SU-DHL-6 (cell line): ENCODE data around the gene FARS2.

Source experiments
- H2AFZ ChIP-seq: fragments of 200-600 bp; sonication (generic); 2 replicates; pipeline ENCODE4 v1.6.1; 2014; ENCODE audit warnings: low read depth, mild to moderate bottlenecking, moderate library complexity, mixed read lengths, antibody characterized with exemption, low read length; ENCODE audit not compliant: severe bottlenecking
- H3F3A ChIP-seq: fragments of 200-600 bp; shearing (Covaris generic); 2 replicates; pipeline ENCODE4 v1.6.0; 2016; ENCODE audit warnings: antibody characterized with exemption, mild to moderate bottlenecking; ENCODE audit not compliant: insufficient read depth
- H3K27ac ChIP-seq: fragments of 200-600 bp; sonication (generic); 2 replicates; pipeline ENCODE4 v1.5.1; 2016; ENCODE audit warnings: low read depth, mild to moderate bottlenecking, low read length, moderate library complexity, mixed read lengths
- H3K27me3 ChIP-seq: fragments of 200-600 bp; sonication (generic), shearing (Covaris generic); 2 replicates; pipeline ENCODE4 v1.6.0; 2014; ENCODE audit warnings: mild to moderate bottlenecking, low read length
- H3K36me3 ChIP-seq: fragments of 200-600 bp; sonication (generic); 2 replicates; pipeline ENCODE4 v1.6.1; 2014; ENCODE audit warnings: mild to moderate bottlenecking, low read length, mixed read lengths
- H3K4me2 ChIP-seq: fragments of 300-600, 200-600 bp; shearing (Covaris generic), sonication (generic); 2 replicates; pipeline ENCODE4 v1.6.0; 2014; ENCODE audit warnings: low read length, low read depth, mild to moderate bottlenecking; ENCODE audit not compliant: poor library complexity, severe bottlenecking
- H3K4me3 ChIP-seq: fragments of 200-600 bp; sonication (generic); 2 replicates; pipeline ENCODE4 v1.5.1; 2014; ENCODE audit warnings: antibody characterized with exemption, low read length, mild to moderate bottlenecking, mixed read lengths; ENCODE audit not compliant: insufficient read depth, poor library complexity, severe bottlenecking
- H3K79me2 ChIP-seq: fragments of 200-600 bp; sonication (generic); 2 replicates; pipeline ENCODE4 v1.6.1; 2014; ENCODE audit warnings: mild to moderate bottlenecking, low read length, moderate library complexity; ENCODE audit not compliant: insufficient read depth
- H3K9ac ChIP-seq: fragments of 200-600 bp; sonication (generic); 2 replicates; pipeline ENCODE4 v1.7.0; 2014; ENCODE audit warnings: mild to moderate bottlenecking, low read length
- H3K9me2 ChIP-seq: fragments of 200-600 bp; sonication (generic); replicated peaks from 2 replicates; pipeline ENCODE4 v1.6.1; 2014; ENCODE audit warnings: low read length; ENCODE audit not compliant: insufficient read depth
- H3K9me3 ChIP-seq: fragments of 200-600 bp; sonication (generic); 2 replicates; pipeline ENCODE4 v1.6.1; 2014; ENCODE audit warnings: low read length, mixed read lengths; ENCODE audit not compliant: insufficient read depth
- H4K20me1 ChIP-seq: fragments of 200-600 bp; sonication (generic); 2 replicates; pipeline ENCODE4 v1.6.1; 2014; ENCODE audit warnings: low read depth, mild to moderate bottlenecking, antibody characterized with exemption, low read length, moderate library complexity, mixed read lengths
- EZH2phosphoT487 ChIP-seq: fragments of 200-600 bp; sonication (generic), shearing (Covaris generic); conservative IDR thresholded peaks from 2 replicates; pipeline ENCODE4 v1.6.1; 2018; ENCODE audit warnings: mild to moderate bottlenecking, antibody characterized with exemption, low read length, moderate library complexity, mixed read lengths
- TF ChIP-seq, protein P1 (sequence below): fragments of 200-600 bp; sonication (generic); IDR thresholded peaks from one replicate; pipeline ENCODE4 v1.5.1; 2017; ENCODE audit warnings: antibody characterized with exemption, mild to moderate bottlenecking, low read length, moderate library complexity; ENCODE audit not compliant: insufficient read depth, poor library complexity, severe bottlenecking

FARS2 gene

DNA sequence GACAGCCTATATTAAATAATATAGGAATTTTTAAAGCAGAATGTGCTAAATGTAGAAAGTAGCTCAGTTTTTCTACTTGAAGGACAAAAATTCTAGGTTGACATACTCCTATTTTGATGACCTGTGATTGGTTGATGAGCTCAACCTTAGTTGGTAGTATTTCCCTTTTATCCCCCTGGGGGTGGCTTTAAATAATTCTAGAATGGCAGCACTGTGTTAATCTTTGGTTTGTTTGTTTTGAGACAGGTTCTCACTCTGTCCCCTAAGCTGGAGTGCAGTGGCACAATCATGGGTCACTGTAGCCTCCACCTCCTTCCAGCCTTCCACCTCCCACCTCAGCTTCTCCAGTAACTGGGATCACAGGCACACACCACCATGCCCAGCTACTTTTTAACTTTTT, 29.2 kb downstream of the FARS2 start:
- TF ChIP-seq EZH2phosphoT487 = no peak
- TF ChIP-seq, protein P1, sequence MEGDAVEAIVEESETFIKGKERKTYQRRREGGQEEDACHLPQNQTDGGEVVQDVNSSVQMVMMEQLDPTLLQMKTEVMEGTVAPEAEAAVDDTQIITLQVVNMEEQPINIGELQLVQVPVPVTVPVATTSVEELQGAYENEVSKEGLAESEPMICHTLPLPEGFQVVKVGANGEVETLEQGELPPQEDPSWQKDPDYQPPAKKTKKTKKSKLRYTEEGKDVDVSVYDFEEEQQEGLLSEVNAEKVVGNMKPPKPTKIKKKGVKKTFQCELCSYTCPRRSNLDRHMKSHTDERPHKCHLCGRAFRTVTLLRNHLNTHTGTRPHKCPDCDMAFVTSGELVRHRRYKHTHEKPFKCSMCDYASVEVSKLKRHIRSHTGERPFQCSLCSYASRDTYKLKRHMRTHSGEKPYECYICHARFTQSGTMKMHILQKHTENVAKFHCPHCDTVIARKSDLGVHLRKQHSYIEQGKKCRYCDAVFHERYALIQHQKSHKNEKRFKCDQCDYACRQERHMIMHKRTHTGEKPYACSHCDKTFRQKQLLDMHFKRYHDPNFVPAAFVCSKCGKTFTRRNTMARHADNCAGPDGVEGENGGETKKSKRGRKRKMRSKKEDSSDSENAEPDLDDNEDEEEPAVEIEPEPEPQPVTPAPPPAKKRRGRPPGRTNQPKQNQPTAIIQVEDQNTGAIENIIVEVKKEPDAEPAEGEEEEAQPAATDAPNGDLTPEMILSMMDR = no peak
- no peak overlapping the region for H3K4me2 ChIP-seq
- no peaks in the 10 kb centered on the region for H3K9me3 ChIP-seq
- H3K36me3 ChIP-seq = no peaks in the 10 kb centered on the region
- no peaks in the 10 kb centered on the region for H3K9me2 ChIP-seq
- H3K27me3 ChIP-seq = no peaks in the 10 kb centered on the region
- H3K4me3 ChIP-seq = no peak overlapping the region
- H3K9ac ChIP-seq = no peak overlapping the region
- peaks cover 7% of the 10 kb centered on the region; the same call in 1 of the 2 replicates for H3K79me2 ChIP-seq
- peaks cover 20% of the 10 kb centered on the region for H4K20me1 ChIP-seq
- H2AFZ ChIP-seq = no peak overlapping the region
- no peak overlapping the region for H3K27ac ChIP-seq
- no peaks in the 10 kb centered on the region for H3F3A ChIP-seq

DNA sequence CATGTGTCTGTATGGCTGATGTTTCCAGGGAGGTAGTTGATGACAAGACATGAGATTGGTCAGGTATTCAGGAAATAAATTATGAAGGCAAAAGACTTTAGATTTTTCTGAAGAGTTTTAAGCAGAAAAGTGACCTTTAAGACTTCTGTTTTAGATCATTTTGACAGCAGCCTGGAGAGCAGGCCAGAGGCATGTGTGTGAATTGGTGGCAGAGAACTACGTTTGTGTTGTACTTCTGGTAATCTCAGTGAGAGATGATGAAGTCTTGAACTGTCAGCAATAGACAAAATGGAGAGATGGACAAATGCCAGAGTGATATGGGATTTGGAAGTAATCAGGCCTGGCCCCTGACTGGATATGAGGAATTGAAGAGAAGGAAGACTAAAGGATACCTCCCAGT, 30.8 kb downstream of the FARS2 start:
- H3F3A ChIP-seq = no peaks in the 10 kb centered on the region
- H3K9ac ChIP-seq = no peak overlapping the region
- TF ChIP-seq EZH2phosphoT487 = no peak
- TF ChIP-seq, protein P1 = no peak
- no peaks in the 10 kb centered on the region for H3K9me3 ChIP-seq
- no peaks in the 10 kb centered on the region for H3K36me3 ChIP-seq
- H2AFZ ChIP-seq = no peak overlapping the region
- H3K4me2 ChIP-seq = no peak overlapping the region
- H3K79me2 ChIP-seq = peaks cover 7% of the 10 kb centered on the region; the same call in 1 of the 2 replicates
- H3K27me3 ChIP-seq = no peaks in the 10 kb centered on the region
- H3K27ac ChIP-seq = no peak overlapping the region
- H3K4me3 ChIP-seq = no peak overlapping the region
- H4K20me1 ChIP-seq = peaks cover 20% of the 10 kb centered on the region
- H3K9me2 ChIP-seq = no peaks in the 10 kb centered on the region

DNA sequence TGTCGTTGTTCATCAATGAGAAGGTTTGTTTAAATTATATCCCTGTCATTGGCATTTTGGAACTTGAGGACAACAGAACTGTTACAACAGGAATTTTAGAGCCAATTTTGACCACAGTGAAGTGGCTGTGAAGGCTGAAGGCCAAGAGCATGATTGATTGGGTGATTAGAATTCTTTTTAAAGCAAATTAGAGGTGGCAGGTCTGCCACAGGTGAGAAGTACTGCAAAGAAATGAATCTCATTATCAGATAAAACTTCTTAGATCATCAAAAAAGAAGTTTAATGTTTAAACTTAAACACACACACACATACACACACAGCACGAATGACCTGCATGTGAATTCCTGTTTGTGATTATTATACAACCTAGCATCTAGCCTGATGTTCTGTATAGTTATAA, 32.4 kb downstream of the FARS2 start:
- peaks cover 22% of the 10 kb centered on the region for H4K20me1 ChIP-seq
- no peak for TF ChIP-seq EZH2phosphoT487
- TF ChIP-seq, protein P1 = no peak
- H3K9me2 ChIP-seq = no peaks in the 10 kb centered on the region
- H2AFZ ChIP-seq = no peak overlapping the region
- no peaks in the 10 kb centered on the region for H3F3A ChIP-seq
- H3K79me2 ChIP-seq = peaks cover 4% of the 10 kb centered on the region; the same call in 1 of the 2 replicates
- H3K4me3 ChIP-seq = no peak overlapping the region
- H3K27ac ChIP-seq = no peak overlapping the region
- no peak overlapping the region for H3K9ac ChIP-seq
- no peaks in the 10 kb centered on the region for H3K9me3 ChIP-seq
- no peaks in the 10 kb centered on the region for H3K36me3 ChIP-seq
- no peak overlapping the region for H3K4me2 ChIP-seq
- no peaks in the 10 kb centered on the region for H3K27me3 ChIP-seq
